PC-3 (cell line): ENCODE measurements around the gene FGGY. TPM values are rescaled to one million over a fixed set of nuclear protein-coding genes. Genes with fewer than 3 reads are reported as not detected.

ENCODE experiments used
- ATAC-seq: fragments of 200-7000 bp; cut with Tn5 transposase; 2 replicates; pipeline ENCODE4 v1.9.1; 2020; ENCODE audit warnings: mild to moderate bottlenecking, moderate library complexity
- BruUV-seq: library from RNA; stranded (reverse); fragments of 400-500 nt; replicated peaks from 2 replicates; lab custom pipeline; 2021; lab: Mats Ljungman, UMichigan
- CTCF ChIA-PET: fragments of 300-600 bp; sonication (Branson Sonifier 250); formaldehyde crosslinking; loops from one replicate; lab custom pipeline; 2022; ENCODE audit warnings: antibody characterized with exemption; lab: Charles Lee
- POLR2A ChIA-PET: fragments of 300-600 bp; sonication (Branson Sonifier 250); formaldehyde crosslinking; loops from one replicate; lab custom pipeline; 2022; ENCODE audit warnings: antibody characterized with exemption; ENCODE audit not compliant: unreplicated experiment; lab: Charles Lee
- DNase-seq: peaks from one replicate; pipeline ENCODE4 v3.0.0-alpha.2; 2015
- H2AFZ ChIP-seq: fragments of 300-600 bp; sonication (generic); 2 replicates; pipeline ENCODE4 v1.6.0; 2016; ENCODE audit warnings: antibody characterized with exemption, low read length
- H3F3A ChIP-seq: fragments of 300-600 bp; sonication (generic); one replicate; pipeline ENCODE4 v1.6.0; 2017; ENCODE audit warnings: antibody characterized with exemption, low read length, control low read depth, mild to moderate bottlenecking; ENCODE audit not compliant: unreplicated experiment
- H3K27ac ChIP-seq: fragments of 300-600 bp; sonication (generic); 2 replicates; pipeline ENCODE4 v1.5.1; 2016; ENCODE audit warnings: mild to moderate bottlenecking, low read length
- H3K27me3 ChIP-seq: fragments of 300-600 bp; sonication (generic); 2 replicates; pipeline ENCODE4 v1.6.1; 2016; ENCODE audit warnings: low read length, mixed read lengths
- H3K36me3 ChIP-seq: fragments of 300-600 bp; sonication (generic); 2 replicates; pipeline ENCODE4 v1.6.1; 2016; ENCODE audit warnings: low read depth, mixed run types, low read length, mixed read lengths
- H3K4me1 ChIP-seq: fragments of 300-600 bp; sonication (generic); 2 replicates; pipeline ENCODE4 v1.5.1; 2016; ENCODE audit warnings: low read length; ENCODE audit not compliant: insufficient read depth
- H3K4me2 ChIP-seq: fragments of 300-600 bp; sonication (generic); 2 replicates; pipeline ENCODE4 v1.6.0; 2016; ENCODE audit warnings: low read length
- H3K4me3 ChIP-seq: fragments of 300-600 bp; sonication (generic); 2 replicates; pipeline ENCODE4 v1.5.1; 2016; ENCODE audit warnings: mild to moderate bottlenecking, low read length, mixed read lengths
- H3K79me2 ChIP-seq: fragments of 300-600 bp; sonication (generic); 2 replicates; pipeline ENCODE4 v1.6.1; 2017; ENCODE audit warnings: low read length, mixed read lengths
- H3K9ac ChIP-seq: fragments of 300-600 bp; sonication (generic); 2 replicates; pipeline ENCODE4 v1.6.0; 2016; ENCODE audit warnings: mild to moderate bottlenecking, low read length
- H3K9me2 ChIP-seq: fragments of 300-600 bp; sonication (generic); replicated peaks from 2 replicates; pipeline ENCODE4 v1.6.1; 2016; ENCODE audit warnings: mixed run types, low read length, mixed read lengths
- H3K9me3 ChIP-seq: fragments of 300-600 bp; sonication (generic); 2 replicates; pipeline ENCODE4 v1.6.1; 2016; ENCODE audit warnings: low read length, mixed read lengths
- H4K20me1 ChIP-seq: fragments of 300-600 bp; sonication (generic); 2 replicates; pipeline ENCODE4 v1.6.1; 2016; ENCODE audit warnings: low read length, mixed read lengths
- CTCF ChIP-seq: fragments of 300-600 bp; sonication (generic); conservative IDR thresholded peaks from 2 replicates; pipeline ENCODE4 v1.5.1; 2017; ENCODE audit warnings: antibody characterized with exemption, low read depth, mild to moderate bottlenecking, low read length
- EZH2 ChIP-seq: fragments of 300-600 bp; sonication (generic); IDR thresholded peaks from one replicate; pipeline ENCODE4 v1.6.1; 2017; ENCODE audit warnings: antibody characterized with exemption, mild to moderate bottlenecking, low read length; ENCODE audit not compliant: unreplicated experiment
- EZH2phosphoT487 ChIP-seq: fragments of 300-600 bp; sonication (generic); IDR thresholded peaks from 2 replicates; pipeline ENCODE4 v1.6.1; 2018; ENCODE audit warnings: mild to moderate bottlenecking, antibody characterized with exemption, low read length, borderline replicate concordance
- intact Hi-C: fragments of 100-400 bp; cut with micrococcal nuclease; formaldehyde crosslinking; loops from 2 replicates; pipeline ENCODE4 v1.9.0; 2023
- total RNA-seq: library from RNA; depleted of rRNA; stranded (reverse); fragments of >200 nt; gene quantifications from 2 replicates; pipeline ENCODE4 v1.2.3, GENCODE V29; 2014

Gene FGGY
- total RNA-seq, 1 experiment from 2014 or later = 7.4 TPM

DNA sequence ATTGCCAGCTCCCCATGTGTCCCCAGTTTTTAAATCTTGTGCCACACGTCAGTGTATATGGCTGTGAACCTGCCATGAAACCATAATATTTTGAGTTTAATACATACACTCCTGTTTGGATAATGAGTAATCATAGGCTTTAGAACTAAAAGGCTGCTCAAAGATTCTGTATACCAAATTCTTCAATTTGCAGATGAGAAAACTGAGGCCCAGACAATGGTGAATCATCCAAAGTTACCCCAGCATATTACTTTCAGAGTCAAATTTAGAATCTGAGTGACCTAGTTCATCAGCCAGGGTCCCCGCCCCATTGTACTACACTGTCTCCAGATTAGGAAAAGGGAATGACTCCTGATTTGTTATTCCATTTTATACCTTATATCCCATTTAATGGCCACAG is 224.6 kb downstream of the FGGY start:
- ATAC-seq (no peak), DNase-seq (no peak)
- BruUV-seq = no TSS peak

DNA sequence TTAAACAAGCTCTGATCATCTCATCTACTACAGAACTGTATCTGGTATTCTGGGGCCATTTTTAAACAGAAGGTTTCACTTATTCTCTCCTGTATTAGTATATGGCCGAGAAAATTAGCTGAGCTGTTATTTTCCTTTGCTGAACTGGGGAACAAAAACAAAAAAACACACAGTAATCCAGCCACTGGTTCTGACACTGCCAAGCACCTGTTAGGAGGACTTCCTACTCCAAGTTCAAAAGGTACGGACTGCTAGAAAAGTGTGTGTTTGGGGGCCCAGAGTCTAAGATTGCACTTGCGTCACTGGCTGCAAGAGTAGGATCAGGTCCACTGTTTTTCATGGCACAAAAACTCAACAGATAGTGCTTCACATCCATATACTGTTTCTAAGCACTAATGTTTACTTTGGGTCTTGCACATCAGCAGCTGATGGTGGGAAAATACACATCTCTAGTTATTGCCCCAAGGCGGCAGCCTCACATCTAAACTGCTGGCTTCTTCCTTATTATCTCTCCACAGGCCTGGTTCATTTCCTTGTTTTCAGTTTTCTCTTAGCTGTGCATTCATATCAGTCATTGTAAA is 226.1 kb downstream of the FGGY start:
- Histone ChIP-seq H2AFZ (no peak overlapping the region), H3F3A (no peaks in the 10 kb centered on the region), H3K79me2 (no peaks in the 10 kb centered on the region), H3K4me2 (no peak overlapping the region), H3K27ac (no peak overlapping the region), H3K27me3 (no peaks in the 10 kb centered on the region), H3K9me3 (no peaks in the 10 kb centered on the region), H3K36me3 (no peaks in the 10 kb centered on the region), H3K9me2 (no peaks in the 10 kb centered on the region), H3K4me1 (peaks cover 5% of the 10 kb centered on the region; the same call in 1 of the 2 replicates), H3K9ac (no peak overlapping the region), H4K20me1 (no peaks in the 10 kb centered on the region), H3K4me3 (no peak overlapping the region)
- POLR2A ChIA-PET = no interaction called here
- ATAC-seq = no peak
- BruUV-seq = no TSS peak
- TF ChIP-seq CTCF (no peak), EZH2 (no peak), EZH2phosphoT487 (no peak)
- no peak for DNase-seq
- intact Hi-C loops = no loop called here
- CTCF ChIA-PET = no interaction called here

More for the DNA sequence above, 224.6 kb downstream of the FGGY start:
- TF ChIP-seq EZH2 (no peak), EZH2phosphoT487 (no peak), CTCF (no peak)
- intact Hi-C loops = no loop called here
- Histone ChIP-seq H3K9ac (no peak overlapping the region), H3K4me1 (peaks cover 4% of the 10 kb centered on the region; the same call in 1 of the 2 replicates), H3K27me3 (no peaks in the 10 kb centered on the region), H2AFZ (no peak overlapping the region), H3K79me2 (no peaks in the 10 kb centered on the region), H3K27ac (no peak overlapping the region), H3K9me3 (no peaks in the 10 kb centered on the region), H4K20me1 (no peaks in the 10 kb centered on the region), H3K36me3 (no peaks in the 10 kb centered on the region), H3K4me2 (no peak overlapping the region), H3K9me2 (no peaks in the 10 kb centered on the region), H3F3A (no peaks in the 10 kb centered on the region), H3K4me3 (no peak overlapping the region)
- CTCF ChIA-PET = no interaction called here
- POLR2A ChIA-PET = no interaction called here

- Histone ChIP-seq H3K4me3 (no peak overlapping the region), H3K27me3 (no peaks in the 10 kb centered on the region), H3K36me3 (no peaks in the 10 kb centered on the region), H4K20me1 (no peaks in the 10 kb centered on the region), H3K9me3 (no peaks in the 10 kb centered on the region), H3K4me2 (no peak overlapping the region), H2AFZ (no peak overlapping the region), H3K9me2 (no peaks in the 10 kb centered on the region), H3K79me2 (no peaks in the 10 kb centered on the region), H3F3A (no peaks in the 10 kb centered on the region), H3K4me1 (peaks cover 5% of the 10 kb centered on the region; the same call in 1 of the 2 replicates), H3K9ac (no peak overlapping the region), H3K27ac (no peak overlapping the region)
- TF ChIP-seq CTCF = no peak
- BruUV-seq = no TSS peak
- DNase-seq (no peak), ATAC-seq (no peak)
- ChIA-PET CTCF (no interaction called here), POLR2A (no interaction called here)
- intact Hi-C loops = no loop called here
Observed at GRCh38 chr1:59523745-59524450, 227.0 kb downstream of the FGGY start.
